HepG2 (cell line): ENCODE results near the gene TIMM23. TPM values are rescaled to one million over a fixed set of nuclear protein-coding genes. Genes with fewer than 3 reads are reported as not detected.

Source experiments
- ATF6 ChIP-seq: sonication (generic); formaldehyde crosslinking; conservative IDR thresholded peaks from 2 replicates; pipeline ENCODE4 v1.4.0; 2020; ENCODE audit warnings: missing genetic modification reagents
- DMAP1 ChIP-seq: IDR thresholded peaks from 2 replicates; pipeline ENCODE4 v1.6.1; 2016
- MTA1 ChIP-seq: sonication (generic); formaldehyde crosslinking; IDR thresholded peaks from 2 replicates; pipeline ENCODE4 v1.4.0; 2020; ENCODE audit warnings: missing genetic modification reagents, mild to moderate bottlenecking, borderline replicate concordance
- REXO4 ChIP-seq: sonication (generic); formaldehyde crosslinking; IDR thresholded peaks from 2 replicates; pipeline ENCODE4 v1.8.0; 2022; ENCODE audit warnings: missing genetic modification reagents, mild to moderate bottlenecking, borderline replicate concordance
- TARDBP ChIP-seq: sonication (generic); formaldehyde crosslinking; IDR thresholded peaks from 2 replicates; pipeline ENCODE4 v1.8.0; 2022; ENCODE audit warnings: mild to moderate bottlenecking, missing genetic modification reagents
- WIZ ChIP-seq: sonication (generic); formaldehyde crosslinking; IDR thresholded peaks from 2 replicates; pipeline ENCODE4 v1.5.1; 2020; ENCODE audit warnings: mild to moderate bottlenecking, missing genetic modification reagents
- ZBTB20 ChIP-seq: sonication (generic); formaldehyde crosslinking; IDR thresholded peaks from 2 replicates; pipeline ENCODE4 v1.8.1; 2023; ENCODE audit warnings: missing genetic modification reagents, low read depth, mild to moderate bottlenecking, borderline replicate concordance
- ZFP36 ChIP-seq: fragments of 150-350 bp; IDR thresholded peaks from 2 replicates; pipeline ENCODE4 v1.6.1; 2018; ENCODE audit warnings: borderline replicate concordance, low read length, low read depth; ENCODE audit not compliant: partially characterized antibody
- ZFP36L2 ChIP-seq: sonication (generic); formaldehyde crosslinking; IDR thresholded peaks from 2 replicates; pipeline ENCODE4 v1.4.0; 2020; ENCODE audit warnings: missing genetic modification reagents
- ZFX ChIP-seq: sonication (generic); formaldehyde crosslinking; IDR thresholded peaks from 2 replicates; pipeline ENCODE4 v1.4.0; 2020; ENCODE audit warnings: mild to moderate bottlenecking, low read depth, missing genetic modification reagents, moderate library complexity
- ZMYM2 ChIP-seq: sonication (generic); formaldehyde crosslinking; IDR thresholded peaks from 2 replicates; pipeline ENCODE4 v1.8.0; 2022; ENCODE audit warnings: mild to moderate bottlenecking, missing genetic modification reagents
- ZNF138 ChIP-seq: sonication (generic); formaldehyde crosslinking; IDR thresholded peaks from 2 replicates; pipeline ENCODE4 v1.5.0; 2020; ENCODE audit warnings: mild to moderate bottlenecking, low read depth, missing genetic modification reagents
- ZNF225 ChIP-seq: sonication (generic); formaldehyde crosslinking; IDR thresholded peaks from 2 replicates; pipeline ENCODE4 v1.4.0; 2020; ENCODE audit warnings: mild to moderate bottlenecking, missing genetic modification reagents
- ZNF558 ChIP-seq: sonication (generic); formaldehyde crosslinking; IDR thresholded peaks from 2 replicates; pipeline ENCODE4 v1.9.0; 2022; ENCODE audit warnings: mild to moderate bottlenecking, missing genetic modification reagents, borderline replicate concordance
- ZNF607 ChIP-seq: sonication (generic); formaldehyde crosslinking; IDR thresholded peaks from 2 replicates; pipeline ENCODE4 v1.5.1; 2020; ENCODE audit warnings: missing genetic modification reagents, mild to moderate bottlenecking, borderline replicate concordance
- ZNF672 ChIP-seq: sonication (generic); formaldehyde crosslinking; IDR thresholded peaks from 2 replicates; pipeline ENCODE4 v1.8.1; 2022; ENCODE audit warnings: missing genetic modification reagents
- ZNF724P ChIP-seq: sonication (generic); formaldehyde crosslinking; IDR thresholded peaks from 2 replicates; pipeline ENCODE4 v1.8.0; 2022; ENCODE audit warnings: missing genetic modification reagents, borderline replicate concordance
- ZNF746 ChIP-seq: sonication (generic); formaldehyde crosslinking; IDR thresholded peaks from 2 replicates; pipeline ENCODE4 v1.8.0; 2022; ENCODE audit warnings: mild to moderate bottlenecking, missing genetic modification reagents
- polyA plus RNA-seq, 8 experiments: library from polyadenylated mRNA; depleted of rRNA in 3 of 8; stranded (reverse) in 7 of 8; unstranded in 1 of 8; fragments of >200 nt; fragmentation: Illumina TruSeq in 4 of 8; extraction: Trizol in 4 of 8; gene quantifications; 2 replicates each; pipeline versions ENCODE4 v1.2.1 to v1.2.3, GENCODE V29; 2011 to 2016; ENCODE audit warnings: low read depth in 4 of 8, missing spikeins in 1 of 8, mixed read lengths in 1 of 8; ENCODE audit not compliant: insufficient read depth in 1 of 8
- total RNA-seq, 5 experiments: library from RNA; depleted of rRNA; stranded (reverse); fragments of >200 nt; fragmentation: Illumina TruSeq; extraction: Trizol; gene quantifications; 2 replicates each; pipeline ENCODE4 v1.2.3, GENCODE V29; 2016; ENCODE audit warnings: low read depth in 1 of 5
- TF ChIP-seq, protein P1 (sequence below): sonication (generic); formaldehyde crosslinking; IDR thresholded peaks from 2 replicates; pipeline ENCODE4 v1.5.1; 2020; ENCODE audit warnings: missing genetic modification reagents, mild to moderate bottlenecking, borderline replicate concordance
- TF ChIP-seq, protein P2 (sequence below): sonication (generic); formaldehyde crosslinking; IDR thresholded peaks from 2 replicates; pipeline ENCODE4 v1.4.0; 2020; ENCODE audit warnings: missing genetic modification reagents, borderline replicate concordance
- TF ChIP-seq, protein P3 (sequence below): sonication (generic); formaldehyde crosslinking; IDR thresholded peaks from 2 replicates; pipeline ENCODE4 v1.5.0; 2020; ENCODE audit warnings: mild to moderate bottlenecking, missing genetic modification reagents

TIMM23 gene
- total and polyA plus RNA-seq, 2 of the 13 experiments (the other 11 are each of a cell fraction or from before 2014, with no cell fraction given), result 80.2 to 98.6 TPM

GRCh38 chr10:46022978-46023702 lies 50.9 kb downstream of the TIMM23 start (continued):
- TF ChIP-seq ZBTB20 (CRISPR knock-in tag) (peak; percentile 97), TARDBP (CRISPR knock-in tag) (0 out of 2 replicates have a peak, but pooled peaks have one; percentile 71), ZFP36 (no peak), ATF6 (CRISPR knock-in tag) (0 out of 2 replicates have a peak, but pooled peaks have one; percentile 85), ZNF607 (CRISPR knock-in tag) (0 out of 2 replicates have a peak, but pooled peaks have one; percentile 22), ZMYM2 (CRISPR knock-in tag) (no peak), ZNF138 (0 out of 2 replicates have a peak, but pooled peaks have one; percentile 79), ZNF225 (CRISPR knock-in tag) (peak; percentile 96), ZNF558 (CRISPR knock-in tag) (no peak), ZFX (CRISPR knock-in tag) (peak; percentile 77), REXO4 (no peak), ZFP36L2 (CRISPR knock-in tag) (no peak), WIZ (CRISPR knock-in tag) (no peak), ZNF672 (CRISPR knock-in tag) (no peak), ZNF724P (peak; percentile 91; the same call in 1 of the 2 replicates), MTA1 (CRISPR knock-in tag) (no peak; the same call in 1 of the 2 replicates), DMAP1 (CRISPR knock-in tag) (0 out of 2 replicates have a peak, but pooled peaks have one; percentile 50), ZNF746 (CRISPR knock-in tag) (no peak)
- TF ChIP-seq, protein P1, sequence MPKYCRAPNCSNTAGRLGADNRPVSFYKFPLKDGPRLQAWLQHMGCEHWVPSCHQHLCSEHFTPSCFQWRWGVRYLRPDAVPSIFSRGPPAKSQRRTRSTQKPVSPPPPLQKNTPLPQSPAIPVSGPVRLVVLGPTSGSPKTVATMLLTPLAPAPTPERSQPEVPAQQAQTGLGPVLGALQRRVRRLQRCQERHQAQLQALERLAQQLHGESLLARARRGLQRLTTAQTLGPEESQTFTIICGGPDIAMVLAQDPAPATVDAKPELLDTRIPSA, result 0 out of 2 replicates have a peak, but pooled peaks have one; percentile 23
- TF ChIP-seq, protein P2, sequence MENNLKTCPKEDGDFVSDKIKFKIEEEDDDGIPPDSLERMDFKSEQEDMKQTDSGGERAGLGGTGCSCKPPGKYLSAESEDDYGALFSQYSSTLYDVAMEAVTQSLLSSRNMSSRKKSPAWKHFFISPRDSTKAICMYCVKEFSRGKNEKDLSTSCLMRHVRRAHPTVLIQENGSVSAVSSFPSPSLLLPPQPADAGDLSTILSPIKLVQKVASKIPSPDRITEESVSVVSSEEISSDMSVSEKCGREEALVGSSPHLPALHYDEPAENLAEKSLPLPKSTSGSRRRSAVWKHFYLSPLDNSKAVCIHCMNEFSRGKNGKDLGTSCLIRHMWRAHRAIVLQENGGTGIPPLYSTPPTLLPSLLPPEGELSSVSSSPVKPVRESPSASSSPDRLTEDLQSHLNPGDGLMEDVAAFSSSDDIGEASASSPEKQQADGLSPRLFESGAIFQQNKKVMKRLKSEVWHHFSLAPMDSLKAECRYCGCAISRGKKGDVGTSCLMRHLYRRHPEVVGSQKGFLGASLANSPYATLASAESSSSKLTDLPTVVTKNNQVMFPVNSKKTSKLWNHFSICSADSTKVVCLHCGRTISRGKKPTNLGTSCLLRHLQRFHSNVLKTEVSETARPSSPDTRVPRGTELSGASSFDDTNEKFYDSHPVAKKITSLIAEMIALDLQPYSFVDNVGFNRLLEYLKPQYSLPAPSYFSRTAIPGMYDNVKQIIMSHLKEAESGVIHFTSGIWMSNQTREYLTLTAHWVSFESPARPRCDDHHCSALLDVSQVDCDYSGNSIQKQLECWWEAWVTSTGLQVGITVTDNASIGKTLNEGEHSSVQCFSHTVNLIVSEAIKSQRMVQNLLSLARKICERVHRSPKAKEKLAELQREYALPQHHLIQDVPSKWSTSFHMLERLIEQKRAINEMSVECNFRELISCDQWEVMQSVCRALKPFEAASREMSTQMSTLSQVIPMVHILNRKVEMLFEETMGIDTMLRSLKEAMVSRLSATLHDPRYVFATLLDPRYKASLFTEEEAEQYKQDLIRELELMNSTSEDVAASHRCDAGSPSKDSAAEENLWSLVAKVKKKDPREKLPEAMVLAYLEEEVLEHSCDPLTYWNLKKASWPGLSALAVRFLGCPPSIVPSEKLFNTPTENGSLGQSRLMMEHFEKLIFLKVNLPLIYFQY (CRISPR knock-in tag), result peak; percentile 96
- TF ChIP-seq, protein P3, sequence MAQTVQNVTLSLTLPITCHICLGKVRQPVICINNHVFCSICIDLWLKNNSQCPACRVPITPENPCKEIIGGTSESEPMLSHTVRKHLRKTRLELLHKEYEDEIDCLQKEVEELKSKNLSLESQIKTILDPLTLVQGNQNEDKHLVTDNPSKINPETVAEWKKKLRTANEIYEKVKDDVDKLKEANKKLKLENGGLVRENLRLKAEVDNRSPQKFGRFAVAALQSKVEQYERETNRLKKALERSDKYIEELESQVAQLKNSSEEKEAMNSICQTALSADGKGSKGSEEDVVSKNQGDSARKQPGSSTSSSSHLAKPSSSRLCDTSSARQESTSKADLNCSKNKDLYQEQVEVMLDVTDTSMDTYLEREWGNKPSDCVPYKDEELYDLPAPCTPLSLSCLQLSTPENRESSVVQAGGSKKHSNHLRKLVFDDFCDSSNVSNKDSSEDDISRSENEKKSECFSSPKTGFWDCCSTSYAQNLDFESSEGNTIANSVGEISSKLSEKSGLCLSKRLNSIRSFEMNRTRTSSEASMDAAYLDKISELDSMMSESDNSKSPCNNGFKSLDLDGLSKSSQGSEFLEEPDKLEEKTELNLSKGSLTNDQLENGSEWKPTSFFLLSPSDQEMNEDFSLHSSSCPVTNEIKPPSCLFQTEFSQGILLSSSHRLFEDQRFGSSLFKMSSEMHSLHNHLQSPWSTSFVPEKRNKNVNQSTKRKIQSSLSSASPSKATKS (CRISPR knock-in tag), result no peak
